Vagina (tissue), 2 donors: Measurements from ENCODE around the gene ZSWIM4.

Source experiments
- CTCF ChIP-seq, 3 experiments: fragments of 450-650 bp in 2 of 3; fragments of 200-600 bp in 1 of 3; sonication (generic) in 1 of 3; IDR thresholded peaks; one replicate each; pipeline ENCODE4 v1.5.1; 2017 to 2019; ENCODE audit warnings: antibody characterized with exemption in 3 of 3, mild to moderate bottlenecking in 2 of 3, moderate library complexity in 2 of 3
- POLR2A ChIP-seq, 2 donors: fragments of 450-650 bp; IDR thresholded peaks; one replicate each; pipeline ENCODE4 v1.6.1; 2017; ENCODE audit warnings: antibody characterized with exemption in 2 of 2, mild to moderate bottlenecking in 2 of 2, moderate library complexity in 2 of 2
- POLR2AphosphoS5 ChIP-seq, 2 donors: sonication (generic); formaldehyde crosslinking; IDR thresholded peaks; one replicate each; pipeline ENCODE4 v1.9.0; 2017; ENCODE audit warnings: antibody characterized with exemption in 2 of 2, mild to moderate bottlenecking in 2 of 2, low read depth in 1 of 2; ENCODE audit not compliant: insufficient read depth in 1 of 2

- TF ChIP-seq POLR2A (IDR thresholded peaks at IDR 0.05) = no peak
- TF ChIP-seq POLR2AphosphoS5 (IDR thresholded peaks at IDR 0.05; ENCODE audit: insufficient read depth in 1 of 2, low read depth in 1 of 2) = peak; percentile 63 to 80
- peak; percentile 10 to 55 (median 14) for TF ChIP-seq CTCF (IDR thresholded peaks at IDR 0.05)
Observed at GRCh38 chr19:13833330-13834243, 38.3 kb downstream of the ZSWIM4 start.
